ENCODE results near the gene APLP2.
"Not testable (repeated sequence)": the region's sequence is repeated elsewhere in the genome, so short reads cannot be mapped to it uniquely, and the experiment has no call there.

APLP2 gene

DNA sequence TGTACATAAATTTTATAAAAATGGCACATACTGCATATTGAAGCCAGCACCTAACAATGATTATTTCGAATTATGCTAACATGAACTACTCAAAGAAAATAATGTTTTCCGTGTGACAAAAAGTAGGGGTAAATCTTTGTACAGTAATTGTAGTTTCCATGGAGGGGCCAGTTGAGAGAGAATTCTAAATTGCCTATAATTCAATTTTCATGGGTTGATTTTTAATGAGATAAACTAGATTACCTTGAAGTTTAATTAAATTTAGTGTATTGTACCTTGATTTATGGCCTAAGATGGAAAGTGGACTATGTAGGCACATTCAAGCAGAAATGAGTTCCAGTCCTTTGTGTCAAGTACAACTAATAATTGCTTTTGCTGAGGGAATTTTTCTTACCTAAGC, 5.0 kb downstream of the APLP2 start:
- Histone ChIP-seq H3K9me3 (ENCODE audit: control insufficient read depth, low read length) (no peaks in the 10 kb centered on the region), H3K4me3 (ENCODE audit: low read length) (no peak overlapping the region), H3K9ac (ENCODE audit: low read length) (no peak overlapping the region), H3K27me3 (replicated peaks; ENCODE audit: control insufficient read depth, insufficient read depth, low read length) (no peaks in the 10 kb centered on the region), H3K4me1 (ENCODE audit: control insufficient read depth, insufficient read depth, low read length) (peaks cover 19% of the 10 kb centered on the region), H3K36me3 (ENCODE audit: control insufficient read depth, insufficient read depth, low read length, severe bottlenecking) (no peaks in the 10 kb centered on the region)
- no peak for DNase-seq (ENCODE audit: low read depth)

DNA sequence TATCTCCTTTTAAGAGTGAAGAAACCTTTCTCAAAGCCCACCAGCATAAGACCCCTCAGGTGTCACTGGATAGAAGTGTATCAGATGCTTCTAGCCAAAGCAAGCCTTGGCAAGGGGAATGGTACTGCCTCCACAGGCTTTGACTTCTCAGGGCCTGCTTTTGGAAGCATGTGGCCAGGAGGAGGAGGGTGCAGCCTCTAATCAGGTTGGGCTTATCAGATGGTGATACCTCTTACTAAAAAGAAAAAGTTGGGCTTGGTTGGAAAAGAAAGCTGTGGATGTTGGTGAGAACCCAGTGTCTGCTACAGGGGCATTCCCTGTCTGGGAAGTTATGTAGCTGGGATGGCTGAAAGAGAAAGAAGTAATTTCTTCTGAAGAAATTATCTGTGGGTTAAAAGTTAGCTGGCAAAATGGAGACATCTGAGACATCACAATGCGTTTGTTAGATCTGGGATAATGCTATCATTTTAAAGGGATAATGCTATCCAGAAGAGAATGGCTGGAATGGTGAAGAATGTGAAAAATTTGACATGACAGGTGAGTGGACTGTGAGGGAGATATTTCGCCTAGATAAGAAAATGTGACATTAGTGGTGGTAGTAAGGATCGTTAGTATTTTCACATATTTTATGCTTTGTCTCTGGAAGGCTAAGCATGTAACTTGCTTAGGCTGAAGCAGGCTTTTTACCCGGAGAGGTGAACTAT, 7.2 kb downstream of the APLP2 start:
- H3K27me3 ChIP-seq (replicated peaks; ENCODE audit: control insufficient read depth, insufficient read depth, low read length): no peaks in the 10 kb centered on the region
- H3K9ac ChIP-seq (ENCODE audit: low read length): no peak overlapping the region
- H3K36me3 ChIP-seq (ENCODE audit: control insufficient read depth, insufficient read depth, low read length, severe bottlenecking): no peaks in the 10 kb centered on the region
- H3K4me3 ChIP-seq (ENCODE audit: low read length): no peak overlapping the region
- no peak for DNase-seq (ENCODE audit: low read depth)
- peaks cover 10% of the 10 kb centered on the region for H3K4me1 ChIP-seq (ENCODE audit: control insufficient read depth, insufficient read depth, low read length)
- no peaks in the 10 kb centered on the region for H3K9me3 ChIP-seq (ENCODE audit: control insufficient read depth, low read length)

DNA sequence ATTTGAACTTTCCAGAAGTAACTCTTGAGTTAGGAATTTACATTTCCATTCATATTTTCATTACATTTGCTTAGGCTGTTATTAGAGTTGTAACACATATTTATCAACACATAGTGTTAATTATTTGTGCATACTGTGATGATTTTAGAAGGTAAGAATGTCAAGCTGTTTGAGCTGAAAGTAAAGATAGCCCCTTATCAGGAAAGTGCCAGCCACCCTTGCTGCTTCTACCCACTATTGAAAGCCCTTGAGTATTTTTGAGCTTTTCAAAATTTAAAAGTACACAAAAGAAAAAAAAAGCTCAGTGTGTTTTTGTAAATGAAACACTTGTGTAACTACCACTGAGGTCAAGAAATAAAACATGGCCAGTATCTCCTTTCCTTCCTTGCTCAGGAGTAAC, 8.0 kb downstream of the APLP2 start:
- H3K9me3 ChIP-seq (ENCODE audit: control insufficient read depth, low read length): no peaks in the 10 kb centered on the region
- no peak overlapping the region for H3K9ac ChIP-seq (ENCODE audit: low read length)
- H3K36me3 ChIP-seq (ENCODE audit: control insufficient read depth, insufficient read depth, low read length, severe bottlenecking): peaks cover 4% of the 10 kb centered on the region
- H3K4me3 ChIP-seq (ENCODE audit: low read length): no peak overlapping the region
- DNase-seq (ENCODE audit: low read depth): no peak
- peaks cover 5% of the 10 kb centered on the region for H3K4me1 ChIP-seq (ENCODE audit: control insufficient read depth, insufficient read depth, low read length)
- H3K27me3 ChIP-seq (replicated peaks; ENCODE audit: control insufficient read depth, insufficient read depth, low read length): no peaks in the 10 kb centered on the region

DNA sequence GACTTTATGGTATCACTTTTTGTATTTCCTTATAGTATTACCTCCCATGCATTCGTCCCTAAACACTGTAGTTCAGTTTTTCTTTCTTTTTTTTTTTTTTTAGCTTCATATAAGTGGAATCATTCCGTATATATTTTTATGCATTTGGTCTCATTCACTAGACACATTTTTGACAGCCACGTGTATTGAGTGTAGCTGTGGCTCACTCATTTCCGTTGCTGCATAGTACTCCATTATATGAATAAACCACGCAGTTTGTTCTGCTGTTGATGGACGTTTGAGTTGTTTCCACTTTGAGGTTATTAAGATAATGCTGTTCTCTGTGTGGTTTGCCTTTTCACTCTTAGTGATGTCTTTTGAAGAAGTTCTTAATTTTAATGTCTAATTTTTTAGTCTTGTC, 8.4 kb downstream of the APLP2 start:
- H3K27me3 ChIP-seq (replicated peaks; ENCODE audit: control insufficient read depth, insufficient read depth, low read length): no peaks in the 10 kb centered on the region
- no peak overlapping the region for H3K9ac ChIP-seq (ENCODE audit: low read length)
- H3K36me3 ChIP-seq (ENCODE audit: control insufficient read depth, insufficient read depth, low read length, severe bottlenecking): peaks cover 5% of the 10 kb centered on the region
- peaks cover 5% of the 10 kb centered on the region for H3K4me1 ChIP-seq (ENCODE audit: control insufficient read depth, insufficient read depth, low read length)
- no peaks in the 10 kb centered on the region for H3K9me3 ChIP-seq (ENCODE audit: control insufficient read depth, low read length)
- H3K4me3 ChIP-seq (ENCODE audit: low read length): no peak overlapping the region
- DNase-seq (ENCODE audit: low read depth): no peak

DNA sequence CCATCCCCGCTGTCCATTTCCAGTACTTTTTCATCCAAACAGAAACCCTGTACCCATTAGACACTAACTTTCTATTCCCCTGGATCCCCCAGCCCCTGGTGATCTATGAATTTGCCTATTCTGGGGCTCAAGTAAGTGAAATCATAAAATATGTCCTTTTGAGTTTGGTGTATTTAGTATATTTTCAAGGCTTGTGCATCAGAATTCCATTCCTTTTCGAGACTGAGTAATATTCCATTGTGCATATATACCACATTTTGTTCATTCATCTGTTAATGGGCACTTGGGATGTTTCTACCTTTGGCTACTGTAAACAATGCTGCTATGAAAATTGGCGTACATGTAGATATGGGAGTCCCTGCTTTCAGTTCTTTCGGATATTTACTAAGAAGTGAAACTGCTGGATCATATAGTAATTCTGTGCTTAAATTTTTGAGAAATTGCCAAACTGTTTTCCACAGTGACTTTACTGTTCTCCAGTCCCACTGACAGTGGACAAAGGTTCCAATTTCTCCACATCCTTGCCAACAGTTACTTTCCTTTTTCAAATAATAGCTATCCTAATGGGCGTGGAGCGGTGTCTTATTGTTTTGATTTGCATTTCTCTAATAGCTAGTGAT, 16.1 kb downstream of the APLP2 start:
- no peak overlapping the region for H3K9ac ChIP-seq (ENCODE audit: low read length)
- H3K27me3 ChIP-seq (replicated peaks; ENCODE audit: control insufficient read depth, insufficient read depth, low read length): no peaks in the 10 kb centered on the region
- no peak for DNase-seq (ENCODE audit: low read depth)
- no peaks in the 10 kb centered on the region for H3K9me3 ChIP-seq (ENCODE audit: control insufficient read depth, low read length)
- H3K4me1 ChIP-seq (ENCODE audit: control insufficient read depth, insufficient read depth, low read length): peaks cover 11% of the 10 kb centered on the region
- H3K4me3 ChIP-seq (ENCODE audit: low read length): no peak overlapping the region
- peaks cover 5% of the 10 kb centered on the region for H3K36me3 ChIP-seq (ENCODE audit: control insufficient read depth, insufficient read depth, low read length, severe bottlenecking)

DNA sequence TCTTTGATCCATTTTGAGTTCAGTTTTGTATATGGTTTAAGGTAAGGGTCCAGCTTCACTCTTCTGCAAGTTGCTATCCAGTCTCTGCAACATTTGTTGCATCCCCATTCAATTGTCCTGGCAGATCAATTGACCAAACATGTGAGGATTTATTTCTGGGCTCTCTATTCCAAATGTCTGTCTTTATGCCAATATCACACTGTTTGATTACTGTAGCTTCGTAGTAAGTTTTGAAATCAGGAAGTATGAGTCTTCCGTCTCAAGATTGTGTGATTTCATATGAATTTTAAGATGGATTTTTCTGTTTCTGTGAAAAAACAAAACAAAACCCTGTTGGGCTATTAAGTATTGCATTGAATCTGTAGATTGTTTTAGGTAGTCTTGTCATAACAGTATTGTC, 17.0 kb downstream of the APLP2 start:
- DNase-seq (ENCODE audit: low read depth): no peak
- Histone ChIP-seq H3K9ac (ENCODE audit: low read length) (no peak overlapping the region), H3K9me3 (ENCODE audit: control insufficient read depth, low read length) (no peaks in the 10 kb centered on the region), H3K27me3 (replicated peaks; ENCODE audit: control insufficient read depth, insufficient read depth, low read length) (no peaks in the 10 kb centered on the region), H3K36me3 (ENCODE audit: control insufficient read depth, insufficient read depth, low read length, severe bottlenecking) (peaks cover 5% of the 10 kb centered on the region), H3K4me3 (ENCODE audit: low read length) (no peak overlapping the region), H3K4me1 (ENCODE audit: control insufficient read depth, insufficient read depth, low read length) (peaks cover 11% of the 10 kb centered on the region)

DNA sequence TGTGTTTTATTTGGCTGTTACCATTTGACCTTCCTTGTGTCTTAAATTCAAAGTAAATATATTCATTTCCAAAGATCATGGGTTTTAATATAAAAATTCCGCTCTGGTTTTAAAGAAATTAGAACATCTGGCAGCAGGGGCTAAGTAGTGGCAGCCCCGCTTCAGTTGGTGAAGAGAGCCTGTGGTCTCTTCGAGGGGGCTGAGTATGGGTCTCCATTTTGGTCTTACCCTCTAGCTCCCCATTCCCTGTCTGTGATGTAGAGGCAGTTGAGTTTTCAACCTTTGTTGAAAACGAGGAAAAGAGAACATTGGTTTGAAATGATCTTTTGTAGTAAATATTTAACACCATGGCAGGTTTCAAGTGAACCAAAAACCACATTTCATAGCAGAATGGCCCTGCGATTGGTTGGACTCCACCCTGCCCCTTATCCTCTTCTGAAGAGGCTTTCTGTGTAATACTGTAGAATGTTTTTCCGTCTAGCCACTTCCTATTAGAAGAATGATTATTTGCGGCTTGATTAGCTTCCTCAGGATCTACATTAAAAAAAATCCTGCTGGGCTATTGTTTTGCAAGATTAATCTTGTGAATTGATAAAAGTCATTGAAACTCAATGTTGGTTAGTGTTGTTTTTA, 17.7 kb downstream of the APLP2 start:
- Histone ChIP-seq H3K4me3 (ENCODE audit: low read length) (no peak overlapping the region), H3K36me3 (ENCODE audit: control insufficient read depth, insufficient read depth, low read length, severe bottlenecking) (peaks cover 4% of the 10 kb centered on the region), H3K9me3 (ENCODE audit: control insufficient read depth, low read length) (no peaks in the 10 kb centered on the region)

DNA sequence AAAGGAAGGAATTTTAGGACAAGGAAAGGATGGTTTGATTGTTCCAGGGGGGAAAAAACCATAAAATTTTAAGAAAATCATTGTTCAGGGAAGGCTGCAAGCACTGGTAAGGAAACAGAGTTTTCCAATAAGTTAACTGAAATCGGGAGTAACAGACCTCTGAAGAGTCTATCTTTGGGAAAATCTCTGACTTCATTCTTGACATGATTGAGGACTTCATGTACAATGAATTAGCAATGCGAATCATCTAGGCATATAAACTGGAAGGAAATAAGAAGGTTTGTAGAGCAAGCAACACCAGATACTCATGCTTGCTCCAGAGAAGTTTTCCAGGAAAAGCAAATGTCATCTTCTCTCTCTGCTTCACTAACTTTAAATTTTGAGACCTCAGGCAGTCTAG, 18.5 kb downstream of the APLP2 start:
- no peaks in the 10 kb centered on the region for H3K36me3 ChIP-seq (ENCODE audit: control insufficient read depth, insufficient read depth, low read length, severe bottlenecking)
- H3K4me1 ChIP-seq (ENCODE audit: control insufficient read depth, insufficient read depth, low read length): peaks cover 11% of the 10 kb centered on the region
- no peaks in the 10 kb centered on the region for H3K27me3 ChIP-seq (replicated peaks; ENCODE audit: control insufficient read depth, insufficient read depth, low read length)
- H3K9ac ChIP-seq (ENCODE audit: low read length): no peak overlapping the region
- H3K4me3 ChIP-seq (ENCODE audit: low read length): no peak overlapping the region
- no peak for DNase-seq (ENCODE audit: low read depth)
- H3K9me3 ChIP-seq (ENCODE audit: control insufficient read depth, low read length): no peaks in the 10 kb centered on the region

More for the DNA sequence above, 17.7 kb downstream of the APLP2 start:
- no peaks in the 10 kb centered on the region for H3K27me3 ChIP-seq (replicated peaks; ENCODE audit: control insufficient read depth, insufficient read depth, low read length)
- no peak overlapping the region for H3K9ac ChIP-seq (ENCODE audit: low read length)
- H3K4me1 ChIP-seq (ENCODE audit: control insufficient read depth, insufficient read depth, low read length): peaks cover 11% of the 10 kb centered on the region
- no peak for DNase-seq (ENCODE audit: low read depth)

DNA sequence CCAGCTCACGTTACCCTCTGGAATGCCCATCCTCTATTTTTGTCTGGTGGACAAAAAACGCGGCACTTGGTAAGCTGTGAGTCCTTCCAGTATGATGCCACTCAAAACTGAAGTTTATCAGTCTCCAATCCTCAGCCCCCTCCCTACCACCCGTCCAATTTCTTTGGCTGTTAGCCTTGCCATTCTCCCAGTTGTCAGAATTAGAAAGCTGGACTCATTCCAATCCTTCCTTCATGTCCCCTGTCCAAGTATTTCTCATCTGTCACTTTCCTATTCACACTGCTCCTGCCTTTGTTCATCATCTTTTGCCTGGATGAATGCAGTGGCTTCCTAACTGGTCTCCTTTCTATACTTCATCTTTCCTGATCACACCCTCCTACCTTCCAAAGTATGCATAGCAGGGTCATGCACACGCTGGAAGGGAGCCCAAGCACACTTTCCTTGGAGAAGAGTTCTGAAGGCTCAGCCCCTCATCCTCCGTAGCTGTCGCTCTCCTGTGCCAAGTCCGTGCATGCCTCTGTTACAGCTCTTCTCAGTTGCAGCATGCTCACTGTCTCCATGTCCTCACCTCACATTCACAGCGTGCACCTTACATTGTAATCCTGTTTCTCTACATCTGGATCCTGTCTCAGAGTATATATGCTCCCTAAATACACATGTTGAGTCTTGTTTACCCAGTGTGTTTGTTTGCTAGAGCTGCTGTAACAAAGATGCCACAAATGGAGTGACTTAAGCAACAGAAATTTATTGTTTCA, 19.4 kb downstream of the APLP2 start:
- no peak for DNase-seq (ENCODE audit: low read depth)
- Histone ChIP-seq H3K4me3 (ENCODE audit: low read length) (no peak overlapping the region), H3K9me3 (ENCODE audit: control insufficient read depth, low read length) (no peaks in the 10 kb centered on the region)

DNA sequence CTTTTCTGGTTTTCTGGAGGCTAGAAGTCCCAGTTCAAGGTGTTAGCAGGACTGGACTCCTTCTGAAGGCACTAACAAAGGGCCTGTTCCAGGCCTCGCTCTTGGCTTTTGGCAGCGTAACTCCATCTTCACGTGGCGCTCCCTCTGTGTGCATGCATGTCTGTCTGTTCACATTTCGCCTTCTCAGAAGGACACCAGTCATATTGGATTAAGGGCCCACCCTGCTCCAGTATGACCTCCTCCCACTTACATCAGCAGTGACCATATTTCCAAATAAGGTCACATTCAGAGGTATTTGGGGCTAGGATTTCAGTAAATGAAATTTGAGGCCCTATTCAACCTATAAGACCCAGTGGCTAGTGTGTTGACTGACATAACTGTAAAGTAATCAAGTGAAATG, 20.0 kb downstream of the APLP2 start:
- DNase-seq (ENCODE audit: low read depth): no peak
- no peak overlapping the region for H3K9ac ChIP-seq (ENCODE audit: low read length)
- peaks cover 11% of the 10 kb centered on the region for H3K4me1 ChIP-seq (ENCODE audit: control insufficient read depth, insufficient read depth, low read length)
- no peaks in the 10 kb centered on the region for H3K27me3 ChIP-seq (replicated peaks; ENCODE audit: control insufficient read depth, insufficient read depth, low read length)
- no peaks in the 10 kb centered on the region for H3K36me3 ChIP-seq (ENCODE audit: control insufficient read depth, insufficient read depth, low read length, severe bottlenecking)
- no peak overlapping the region for H3K4me3 ChIP-seq (ENCODE audit: low read length)
- H3K9me3 ChIP-seq (ENCODE audit: control insufficient read depth, low read length): no peaks in the 10 kb centered on the region

More for the DNA sequence above, 19.4 kb downstream of the APLP2 start:
- Histone ChIP-seq H3K4me1 (ENCODE audit: control insufficient read depth, insufficient read depth, low read length) (peaks cover 11% of the 10 kb centered on the region), H3K36me3 (ENCODE audit: control insufficient read depth, insufficient read depth, low read length, severe bottlenecking) (no peaks in the 10 kb centered on the region), H3K27me3 (replicated peaks; ENCODE audit: control insufficient read depth, insufficient read depth, low read length) (no peaks in the 10 kb centered on the region), H3K9ac (ENCODE audit: low read length) (no peak overlapping the region)

DNA sequence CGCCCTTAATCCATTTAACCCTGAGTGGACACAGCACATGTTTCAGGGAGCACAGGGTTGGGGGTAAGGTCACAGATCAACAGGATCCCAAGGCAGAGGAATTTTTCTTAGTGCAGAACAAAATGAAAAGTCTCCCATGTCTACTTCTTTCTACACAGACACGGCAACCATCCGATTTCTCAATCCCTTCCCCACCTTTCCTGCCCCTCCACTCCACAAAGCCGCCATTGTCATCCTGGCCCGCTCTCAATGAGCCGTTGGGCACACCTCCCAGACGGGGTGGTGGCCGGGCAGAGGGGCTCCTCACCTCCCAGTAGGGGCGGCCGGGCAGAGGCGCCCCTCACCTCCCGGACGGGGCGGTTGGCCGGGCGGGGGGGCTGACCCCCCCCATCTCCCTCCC, 20.8 kb downstream of the APLP2 start:
- not testable (repeated sequence) for H3K9ac ChIP-seq (ENCODE audit: low read length); DNase-seq (ENCODE audit: low read depth); H3K36me3 ChIP-seq (ENCODE audit: control insufficient read depth, insufficient read depth, low read length, severe bottlenecking); H3K4me3 ChIP-seq (ENCODE audit: low read length); H3K9me3 ChIP-seq (ENCODE audit: control insufficient read depth, low read length); H3K27me3 ChIP-seq (replicated peaks; ENCODE audit: control insufficient read depth, insufficient read depth, low read length)
- peaks cover 11% of the 10 kb centered on the region for H3K4me1 ChIP-seq (ENCODE audit: control insufficient read depth, insufficient read depth, low read length)

Data from adipocyte (in vitro differentiated cells).